ENCODE measurements around the gene POU4F1. TPM values are rescaled to one million over a fixed set of nuclear protein-coding genes. Genes with fewer than 3 reads are reported as not detected.

POU4F1 gene
- total RNA-seq, 4 donors from 2014 or later, result not detected

GRCh38 chr13:78593652-78594455, 9.5 kb downstream of the POU4F1 start:
- in situ Hi-C loops (cut with MboI; ENCODE audit: low sequenced_read_pairs in 4 of 4), result no loop called here
- intact Hi-C loops (cut with DNase I; ENCODE audit: low total_unique reads), result no loop called here
- no peaks in the 10 kb centered on the region for H3K9me3 ChIP-seq
- H3K27ac ChIP-seq, result no peak overlapping the region
- ATAC-seq (no peak), DNase-seq (no peak)
- no peaks in the 10 kb centered on the region for H3K36me3 ChIP-seq
- peaks cover 0 to 14% of the 10 kb centered on the region in 2 donors for H3K4me1 ChIP-seq
- no peak overlapping the region for H3K4me3 ChIP-seq
- H3K27me3 ChIP-seq, result peaks cover 94 to 100% (median 97%) of the 10 kb centered on the region in 3 donors
- TF ChIP-seq CTCF (IDR thresholded peaks at IDR 0.05 in 4 of 5, conservative IDR thresholded peaks at IDR 0.05 in 1 of 5), result no peak
- TF ChIP-seq POLR2A (IDR thresholded peaks at IDR 0.05), result no peak

- intact Hi-C loops (cut with DNase I; ENCODE audit: low total_unique reads), result no loop called here
- H3K27ac ChIP-seq, result no peak overlapping the region
- no peak for TF ChIP-seq CTCF (IDR thresholded peaks at IDR 0.05 in 4 of 5, conservative IDR thresholded peaks at IDR 0.05 in 1 of 5)
- no peak for TF ChIP-seq POLR2A (IDR thresholded peaks at IDR 0.05)
- H3K27me3 ChIP-seq, result peaks cover 94 to 100% (median 94%) of the 10 kb centered on the region in 3 donors
- peaks cover 0 to 14% of the 10 kb centered on the region in 2 donors for H3K4me1 ChIP-seq
- DNase-seq (no peak), ATAC-seq (no peak)
- no peak overlapping the region for H3K4me3 ChIP-seq
- in situ Hi-C loops (cut with MboI; ENCODE audit: low sequenced_read_pairs in 4 of 4), result no loop called here
- no peaks in the 10 kb centered on the region for H3K36me3 ChIP-seq
- H3K9me3 ChIP-seq, result no peaks in the 10 kb centered on the region
These were observed 10.2 kb downstream of the POU4F1 start for GRCh38 chr13:78593129-78593528.

- TF ChIP-seq CTCF (IDR thresholded peaks at IDR 0.05 in 4 of 5, conservative IDR thresholded peaks at IDR 0.05 in 1 of 5) (no peak), POLR2A (IDR thresholded peaks at IDR 0.05) (no peak)
- H3K27me3 ChIP-seq, result peaks cover 94 to 100% (median 94%) of the 10 kb centered on the region in 3 donors
- ATAC-seq, result no peak
- intact Hi-C loops (cut with DNase I; ENCODE audit: low total_unique reads), result no loop called here
- no peak overlapping the region for H3K27ac ChIP-seq
- H3K4me3 ChIP-seq, result no peak overlapping the region
- no peaks in the 10 kb centered on the region for H3K36me3 ChIP-seq
- H3K9me3 ChIP-seq, result no peaks in the 10 kb centered on the region
- H3K4me1 ChIP-seq, result peaks cover 0 to 14% of the 10 kb centered on the region in 2 donors
- DNase-seq, result no peak
- in situ Hi-C loops (cut with MboI; ENCODE audit: low sequenced_read_pairs in 4 of 4), result no loop called here
These were observed 10.8 kb downstream of the POU4F1 start for GRCh38 chr13:78592584-78592983.

GRCh38 chr13:78589206-78589605, 14.1 kb downstream of the POU4F1 start:
- intact Hi-C loops (cut with DNase I; ENCODE audit: low total_unique reads) (no loop called here), in situ Hi-C loops (cut with MboI; ENCODE audit: low sequenced_read_pairs in 4 of 4) (no loop called here)
- H3K4me1 ChIP-seq, result no peaks in the 10 kb centered on the region
- H3K27me3 ChIP-seq, result peaks cover 76 to 92% (median 79%) of the 10 kb centered on the region in 3 donors
- H3K9me3 ChIP-seq, result no peaks in the 10 kb centered on the region
- H3K4me3 ChIP-seq, result no peak overlapping the region
- TF ChIP-seq POLR2A (IDR thresholded peaks at IDR 0.05) (no peak), CTCF (IDR thresholded peaks at IDR 0.05 in 4 of 5, conservative IDR thresholded peaks at IDR 0.05 in 1 of 5) (no peak)
- H3K27ac ChIP-seq, result no peak overlapping the region
- ATAC-seq, result no peak
- no peaks in the 10 kb centered on the region for H3K36me3 ChIP-seq
- no peak for DNase-seq

All from gastrocnemius medialis (tissue), 4 donors.